IgD-negative memory B cell (primary cell): ENCODE data around the gene KCNQ1. TPM values are rescaled to one million over a fixed set of nuclear protein-coding genes. Genes with fewer than 3 reads are reported as not detected.

Experiments used
- H3K27ac Mint-ChIP-seq, 3 donors: one replicate each; pipeline ENCODE4 v1.8.0; 2020 to 2022; ENCODE audit warnings: mild to moderate bottlenecking in 3 of 3, mixed read lengths in 3 of 3, moderate library complexity in 1 of 3
- H3K27me3 Mint-ChIP-seq: one replicate; pipeline ENCODE4 v1.8.0; 2021; ENCODE audit warnings: mixed read lengths
- H3K36me3 Mint-ChIP-seq: one replicate; pipeline ENCODE4 v1.8.0; 2020; ENCODE audit warnings: mild to moderate bottlenecking, mixed read lengths
- H3K4me1 Mint-ChIP-seq, 3 donors: one replicate each; pipeline ENCODE4 v1.8.0; 2020 to 2022; ENCODE audit warnings: mixed read lengths in 3 of 3, mild to moderate bottlenecking in 1 of 3
- H3K4me3 Mint-ChIP-seq, 4 donors: one replicate each; pipeline ENCODE4 v1.8.0; 2020 to 2022; ENCODE audit warnings: mild to moderate bottlenecking in 4 of 4, mixed read lengths in 4 of 4, moderate library complexity in 3 of 4
- H3K9me3 Mint-ChIP-seq, 3 donors: one replicate each; pipeline ENCODE4 v1.8.0; 2020 to 2021; ENCODE audit warnings: mixed read lengths in 3 of 3, mild to moderate bottlenecking in 1 of 3
- polyA plus RNA-seq: library from polyadenylated mRNA; unstranded; fragments of 300-500 nt; fragmentation: Illumina TruSeq; gene quantifications from one replicate; pipeline ENCODE4 v1.2.3, GENCODE V29; 2021

The KCNQ1 gene
- polyA plus RNA-seq, 1 donor from 2014 or later, result 20.5 TPM

- Mint-ChIP-seq H3K4me1 (peaks cover 10 to 27% (median 22%) of the 10 kb centered on the region in 3 donors), H3K4me3 (peak overlapping the region in 1 of 4 donors; percentile 32), H3K36me3 (no peaks in the 10 kb centered on the region), H3K27ac (no peak overlapping the region), H3K27me3 (no peaks in the 10 kb centered on the region), H3K9me3 (no peaks in the 10 kb centered on the region)
Measured at GRCh38 chr11:2554338-2555207, 109.8 kb downstream of the KCNQ1 start.

GRCh38 chr11:2555336-2555735 is 110.5 kb downstream of the KCNQ1 start:
- no peaks in the 10 kb centered on the region for H3K27me3 Mint-ChIP-seq
- no peak overlapping the region for H3K27ac Mint-ChIP-seq
- H3K36me3 Mint-ChIP-seq, result no peaks in the 10 kb centered on the region
- no peaks in the 10 kb centered on the region for H3K9me3 Mint-ChIP-seq
- H3K4me3 Mint-ChIP-seq, result no peak overlapping the region
- H3K4me1 Mint-ChIP-seq, result peaks cover 12 to 27% (median 22%) of the 10 kb centered on the region in 3 donors

- no peak overlapping the region for H3K27ac Mint-ChIP-seq
- H3K9me3 Mint-ChIP-seq, result no peaks in the 10 kb centered on the region
- peaks cover 12 to 27% (median 22%) of the 10 kb centered on the region in 3 donors for H3K4me1 Mint-ChIP-seq
- no peaks in the 10 kb centered on the region for H3K36me3 Mint-ChIP-seq
- peak overlapping the region in 1 of 4 donors; percentile 63 for H3K4me3 Mint-ChIP-seq
- no peaks in the 10 kb centered on the region for H3K27me3 Mint-ChIP-seq
Measured at GRCh38 chr11:2555891-2556290, 111.1 kb downstream of the KCNQ1 start.

- Mint-ChIP-seq H3K4me1 (peaks cover 12 to 20% (median 19%) of the 10 kb centered on the region in 3 donors), H3K9me3 (no peaks in the 10 kb centered on the region), H3K4me3 (no peak overlapping the region), H3K27me3 (no peaks in the 10 kb centered on the region), H3K36me3 (no peaks in the 10 kb centered on the region), H3K27ac (no peak overlapping the region)
Measured at GRCh38 chr11:2557381-2557780, 112.6 kb downstream of the KCNQ1 start.

GRCh38 chr11:2558397-2558796 is 113.6 kb downstream of the KCNQ1 start:
- no peaks in the 10 kb centered on the region for H3K36me3 Mint-ChIP-seq
- no peaks in the 10 kb centered on the region for H3K27me3 Mint-ChIP-seq
- no peak overlapping the region for H3K27ac Mint-ChIP-seq
- H3K4me3 Mint-ChIP-seq, result peak overlapping the region in 1 of 4 donors; percentile 17
- H3K9me3 Mint-ChIP-seq, result no peaks in the 10 kb centered on the region
- peaks cover 8 to 21% (median 19%) of the 10 kb centered on the region in 3 donors for H3K4me1 Mint-ChIP-seq

GRCh38 chr11:2558861-2559526 is 114.2 kb downstream of the KCNQ1 start:
- H3K4me3 Mint-ChIP-seq, result peak overlapping the region in 2 of 4 donors; percentile 55 to 76
- peaks cover 8 to 21% (median 19%) of the 10 kb centered on the region in 3 donors for H3K4me1 Mint-ChIP-seq
- H3K9me3 Mint-ChIP-seq, result no peaks in the 10 kb centered on the region
- H3K36me3 Mint-ChIP-seq, result no peaks in the 10 kb centered on the region
- no peak overlapping the region for H3K27ac Mint-ChIP-seq
- no peaks in the 10 kb centered on the region for H3K27me3 Mint-ChIP-seq

GRCh38 chr11:2559527-2560311 is 114.9 kb downstream of the KCNQ1 start:
- no peaks in the 10 kb centered on the region for H3K27me3 Mint-ChIP-seq
- H3K36me3 Mint-ChIP-seq, result no peaks in the 10 kb centered on the region
- H3K9me3 Mint-ChIP-seq, result no peaks in the 10 kb centered on the region
- peaks cover 6 to 21% (median 17%) of the 10 kb centered on the region in 3 donors for H3K4me1 Mint-ChIP-seq
- H3K27ac Mint-ChIP-seq, result peak overlapping the region in 1 of 3 donors; percentile 57
- H3K4me3 Mint-ChIP-seq, result peak overlapping the region in 2 of 4 donors; percentile 55 to 76

GRCh38 chr11:2561696-2562581 is 117.1 kb downstream of the KCNQ1 start:
- no peak overlapping the region for H3K27ac Mint-ChIP-seq
- no peaks in the 10 kb centered on the region for H3K9me3 Mint-ChIP-seq
- H3K36me3 Mint-ChIP-seq, result peaks cover 3% of the 10 kb centered on the region
- no peak overlapping the region for H3K4me3 Mint-ChIP-seq
- H3K27me3 Mint-ChIP-seq, result no peaks in the 10 kb centered on the region
- peaks cover 8 to 13% (median 12%) of the 10 kb centered on the region in 3 donors for H3K4me1 Mint-ChIP-seq

- Mint-ChIP-seq H3K27ac (no peak overlapping the region), H3K9me3 (no peaks in the 10 kb centered on the region), H3K27me3 (no peaks in the 10 kb centered on the region), H3K4me1 (peaks cover 7 to 9% (median 8%) of the 10 kb centered on the region in 3 donors), H3K4me3 (no peak overlapping the region), H3K36me3 (peaks cover 3% of the 10 kb centered on the region)
Measured at GRCh38 chr11:2562890-2563212, 118.0 kb downstream of the KCNQ1 start.

- Mint-ChIP-seq H3K27ac (no peak overlapping the region), H3K36me3 (peaks cover 3% of the 10 kb centered on the region), H3K4me1 (peaks cover 4 to 5% (median 5%) of the 10 kb centered on the region in 3 donors), H3K9me3 (no peaks in the 10 kb centered on the region), H3K4me3 (no peak overlapping the region), H3K27me3 (no peaks in the 10 kb centered on the region)
Measured at GRCh38 chr11:2563213-2564007, 118.6 kb downstream of the KCNQ1 start.

GRCh38 chr11:2564008-2564530 is 119.3 kb downstream of the KCNQ1 start:
- H3K4me3 Mint-ChIP-seq, result peak overlapping the region in 1 of 4 donors; percentile 72
- H3K27ac Mint-ChIP-seq, result no peak overlapping the region
- H3K4me1 Mint-ChIP-seq, result peaks cover 4 to 5% (median 5%) of the 10 kb centered on the region in 3 donors
- H3K27me3 Mint-ChIP-seq, result no peaks in the 10 kb centered on the region
- H3K36me3 Mint-ChIP-seq, result peaks cover 3% of the 10 kb centered on the region
- H3K9me3 Mint-ChIP-seq, result no peaks in the 10 kb centered on the region

GRCh38 chr11:2564588-2565425 is 120.0 kb downstream of the KCNQ1 start:
- H3K27ac Mint-ChIP-seq, result no peak overlapping the region
- H3K4me1 Mint-ChIP-seq, result peaks cover 2 to 4% (median 4%) of the 10 kb centered on the region in 3 donors

More at GRCh38 chr11:2564588-2565425, 120.0 kb downstream of the KCNQ1 start:
- peak overlapping the region in 1 of 4 donors; percentile 57 for H3K4me3 Mint-ChIP-seq
- peaks cover 3% of the 10 kb centered on the region for H3K36me3 Mint-ChIP-seq
- H3K27me3 Mint-ChIP-seq, result no peaks in the 10 kb centered on the region
- no peaks in the 10 kb centered on the region for H3K9me3 Mint-ChIP-seq
